ENCODE results near the gene WNK2. TPM values are rescaled to one million over a fixed set of nuclear protein-coding genes. Genes with fewer than 3 reads are reported as not detected.
A peak's percentile ranks its signal among the peaks of the same experiment; 100 is the strongest.
"Not testable (repeated sequence)": the region's sequence is repeated elsewhere in the genome, so short reads cannot be mapped to it uniquely, and the experiment has no call there.

The WNK2 gene
- total RNA-seq, 4 donors from 2014 or later: 155 to 577 (median 259) TPM

DNA sequence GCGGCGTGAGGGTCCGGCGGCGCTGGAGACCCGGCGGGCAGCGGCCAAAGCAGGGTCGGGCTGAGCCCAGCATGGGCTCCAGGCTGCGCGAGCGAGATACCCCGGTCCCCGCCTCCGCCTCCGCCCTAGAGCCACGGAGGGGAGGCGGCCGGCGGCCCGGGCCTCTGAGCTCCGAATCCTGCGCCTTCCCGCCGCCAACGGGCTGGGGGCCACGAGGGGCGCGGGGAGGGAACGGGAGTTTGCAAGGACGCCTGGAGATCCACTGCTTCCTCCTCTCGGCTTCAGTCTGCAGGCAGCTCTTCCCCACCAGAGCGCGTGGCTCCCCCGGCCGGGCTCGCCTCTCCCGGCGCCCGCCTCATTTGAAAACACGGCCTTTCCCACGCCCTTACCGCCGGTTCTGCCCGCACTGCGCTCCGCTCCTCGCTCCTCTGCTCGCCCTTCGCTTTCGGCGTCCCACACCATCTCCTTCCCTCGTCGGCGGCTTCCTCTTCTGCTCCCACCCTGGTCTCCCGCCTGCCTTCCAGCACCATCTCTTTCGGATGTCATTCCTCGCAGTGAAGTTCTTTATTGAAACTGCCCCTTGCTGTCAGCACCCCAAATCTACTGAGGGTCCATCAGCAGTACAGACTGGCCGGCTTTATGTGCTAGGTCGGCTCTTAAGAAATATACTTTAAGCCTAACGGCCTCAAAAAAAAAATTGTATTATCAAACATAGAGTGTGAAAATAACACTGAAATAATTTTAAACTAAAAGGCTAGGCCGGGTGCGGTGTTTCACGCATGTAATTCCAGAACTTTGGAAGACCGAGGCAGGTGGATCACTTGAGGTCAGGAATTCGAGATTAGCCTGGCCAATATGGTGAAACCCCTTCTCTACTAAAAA lies 162.5 kb downstream of the WNK2 start:
- H3K9me3 ChIP-seq: no peaks in the 10 kb centered on the region
- TF ChIP-seq, protein P1, sequence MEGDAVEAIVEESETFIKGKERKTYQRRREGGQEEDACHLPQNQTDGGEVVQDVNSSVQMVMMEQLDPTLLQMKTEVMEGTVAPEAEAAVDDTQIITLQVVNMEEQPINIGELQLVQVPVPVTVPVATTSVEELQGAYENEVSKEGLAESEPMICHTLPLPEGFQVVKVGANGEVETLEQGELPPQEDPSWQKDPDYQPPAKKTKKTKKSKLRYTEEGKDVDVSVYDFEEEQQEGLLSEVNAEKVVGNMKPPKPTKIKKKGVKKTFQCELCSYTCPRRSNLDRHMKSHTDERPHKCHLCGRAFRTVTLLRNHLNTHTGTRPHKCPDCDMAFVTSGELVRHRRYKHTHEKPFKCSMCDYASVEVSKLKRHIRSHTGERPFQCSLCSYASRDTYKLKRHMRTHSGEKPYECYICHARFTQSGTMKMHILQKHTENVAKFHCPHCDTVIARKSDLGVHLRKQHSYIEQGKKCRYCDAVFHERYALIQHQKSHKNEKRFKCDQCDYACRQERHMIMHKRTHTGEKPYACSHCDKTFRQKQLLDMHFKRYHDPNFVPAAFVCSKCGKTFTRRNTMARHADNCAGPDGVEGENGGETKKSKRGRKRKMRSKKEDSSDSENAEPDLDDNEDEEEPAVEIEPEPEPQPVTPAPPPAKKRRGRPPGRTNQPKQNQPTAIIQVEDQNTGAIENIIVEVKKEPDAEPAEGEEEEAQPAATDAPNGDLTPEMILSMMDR (IDR thresholded peaks at IDR 0.05): no peak
- TF ChIP-seq POLR2A (IDR thresholded peaks at IDR 0.05): no peak
- H3K36me3 ChIP-seq: no peaks in the 10 kb centered on the region
- peak overlapping the region; percentile 16 to 60 (median 38) for H3K4me3 ChIP-seq
- no peak overlapping the region for H3K27ac ChIP-seq
- H3K27me3 ChIP-seq: peaks cover 0 to 8% of the 10 kb centered on the region in 2 donors
- H3K4me1 ChIP-seq: peaks cover 0 to 11% (median 2%) of the 10 kb centered on the region in 4 donors
- DNase-seq: no peak

DNA sequence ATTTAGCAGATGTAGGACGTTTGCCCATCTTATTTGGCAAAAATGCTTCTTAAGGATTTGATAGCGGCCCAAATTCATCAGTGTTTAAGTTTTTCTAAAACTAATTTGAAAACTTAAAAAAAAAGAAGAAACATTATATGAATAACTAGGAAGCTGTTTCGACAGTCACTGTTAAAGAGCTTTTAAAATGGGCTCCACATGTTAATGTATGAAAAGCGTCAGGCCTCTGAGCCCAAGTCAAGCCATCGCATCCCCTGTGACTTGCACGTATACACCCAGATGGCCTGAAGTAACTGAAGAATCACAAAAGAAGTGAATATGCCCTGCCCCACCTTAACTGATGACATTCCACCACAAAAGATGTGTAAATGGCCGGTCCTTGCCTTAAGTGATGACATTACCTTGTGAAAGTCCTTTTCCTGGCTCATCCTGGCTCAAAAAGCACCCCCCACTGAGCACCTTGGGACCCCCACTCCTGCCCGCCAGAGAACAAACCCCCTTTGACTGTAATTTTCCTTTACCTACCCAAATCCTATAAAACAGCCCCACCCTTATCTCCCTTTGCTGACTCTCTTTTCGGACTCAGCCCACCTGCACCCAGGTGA lies 163.5 kb downstream of the WNK2 start:
- peaks cover 0 to 11% (median 2%) of the 10 kb centered on the region in 4 donors for H3K4me1 ChIP-seq
- not testable (repeated sequence) for H3K27me3 ChIP-seq, DNase-seq, H3K9me3 ChIP-seq, H3K36me3 ChIP-seq, H3K4me3 ChIP-seq, H3K27ac ChIP-seq

DNA sequence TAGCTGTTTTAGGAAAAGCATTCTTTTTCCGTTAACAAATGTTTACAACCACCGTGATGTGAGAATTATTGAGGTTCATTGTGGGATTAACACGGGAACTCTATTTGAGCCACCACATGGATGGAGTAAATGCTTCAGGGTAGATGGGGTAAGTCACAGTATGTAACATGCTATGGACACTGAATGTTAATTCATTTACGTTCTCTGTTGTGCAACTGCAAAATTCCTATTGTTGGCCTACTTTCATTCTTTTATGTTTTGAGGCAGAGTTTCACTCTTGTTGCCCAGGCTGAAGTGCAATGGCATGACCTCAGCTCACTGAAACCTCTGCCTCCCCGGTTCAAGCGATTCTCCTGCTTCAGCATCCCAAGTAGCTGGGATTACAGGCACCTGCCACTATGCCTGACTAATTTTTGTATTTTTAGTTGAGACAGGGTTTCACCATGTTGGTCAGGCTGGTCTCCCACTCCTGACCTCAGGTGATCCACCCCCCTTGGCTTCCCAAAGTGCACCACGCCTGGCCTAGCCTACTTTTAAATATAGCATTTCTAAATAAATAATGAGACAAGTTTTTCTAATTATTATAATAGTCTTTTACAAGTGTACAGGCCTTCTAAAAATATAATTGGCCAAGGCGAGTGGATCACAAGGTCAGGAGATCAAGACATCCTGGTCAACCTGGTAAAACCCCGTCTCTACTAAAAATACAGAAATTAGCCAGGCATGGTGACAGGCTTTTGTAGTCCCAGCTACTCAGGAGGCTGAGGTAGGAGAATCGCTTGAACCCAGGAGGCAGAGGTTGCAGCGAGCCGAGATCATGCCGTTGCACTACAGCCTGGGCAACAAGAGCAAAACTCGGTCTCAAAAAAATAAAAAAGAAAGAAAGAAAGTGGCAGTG lies 169.7 kb downstream of the WNK2 start:
- H3K27ac ChIP-seq, H3K27me3 ChIP-seq, H3K4me1 ChIP-seq, H3K9me3 ChIP-seq, H3K36me3 ChIP-seq, H3K4me3 ChIP-seq, DNase-seq: not testable (repeated sequence)

DNA sequence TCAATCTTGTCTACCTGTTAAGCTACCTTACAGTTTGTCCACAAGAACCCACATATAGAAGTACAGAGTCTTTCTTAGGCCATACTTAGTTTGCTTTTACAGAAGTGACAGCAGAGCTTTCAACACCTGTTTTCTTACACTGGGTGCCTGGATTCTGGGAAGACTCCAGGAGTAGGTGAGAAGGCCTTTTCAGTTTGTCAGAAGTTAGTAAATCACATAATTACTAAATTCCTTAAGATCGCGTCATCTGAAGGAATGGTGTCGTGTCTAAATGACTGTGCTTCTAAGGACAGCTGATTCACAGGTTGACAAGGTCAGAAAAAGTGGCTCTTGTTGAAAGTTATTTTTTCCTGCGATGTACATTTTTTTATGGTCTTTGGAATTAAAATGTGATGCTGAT lies 170.5 kb downstream of the WNK2 start:
- TF ChIP-seq, protein P1 (IDR thresholded peaks at IDR 0.05): no peak
- no peak for TF ChIP-seq POLR2A (IDR thresholded peaks at IDR 0.05)
- Histone ChIP-seq H3K9me3 (no peaks in the 10 kb centered on the region), H3K27ac (no peak overlapping the region), H3K4me3 (no peak overlapping the region), H3K36me3 (no peaks in the 10 kb centered on the region), H3K4me1 (no peaks in the 10 kb centered on the region), H3K27me3 (no peaks in the 10 kb centered on the region)
- no peak for DNase-seq

DNA sequence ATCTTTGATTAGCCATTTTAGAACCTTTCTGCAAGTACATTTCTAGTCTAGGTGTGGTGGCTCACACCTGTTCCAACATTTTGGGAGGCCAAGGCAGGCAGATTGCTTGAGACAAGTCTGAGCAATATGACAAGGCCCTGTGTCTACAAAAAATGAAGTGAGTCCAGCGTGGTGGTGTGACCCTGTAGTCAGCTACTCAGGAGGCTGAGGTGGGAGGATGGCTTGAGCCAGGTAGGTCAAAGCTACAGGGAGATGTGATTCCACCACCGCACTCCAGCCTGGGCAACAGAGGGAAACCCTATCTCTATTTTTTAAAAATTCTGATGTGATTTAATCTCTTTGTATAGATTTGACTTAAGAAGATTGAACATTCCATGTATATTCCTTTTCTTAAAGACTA lies 171.9 kb downstream of the WNK2 start:
- Histone ChIP-seq H3K27me3 (no peaks in the 10 kb centered on the region), H3K36me3 (no peaks in the 10 kb centered on the region), H3K4me3 (no peak overlapping the region), H3K4me1 (no peaks in the 10 kb centered on the region), H3K9me3 (no peaks in the 10 kb centered on the region), H3K27ac (no peak overlapping the region)
- no peak for DNase-seq
- TF ChIP-seq POLR2A (IDR thresholded peaks at IDR 0.05): no peak
- TF ChIP-seq, protein P1 (IDR thresholded peaks at IDR 0.05): no peak

DNA sequence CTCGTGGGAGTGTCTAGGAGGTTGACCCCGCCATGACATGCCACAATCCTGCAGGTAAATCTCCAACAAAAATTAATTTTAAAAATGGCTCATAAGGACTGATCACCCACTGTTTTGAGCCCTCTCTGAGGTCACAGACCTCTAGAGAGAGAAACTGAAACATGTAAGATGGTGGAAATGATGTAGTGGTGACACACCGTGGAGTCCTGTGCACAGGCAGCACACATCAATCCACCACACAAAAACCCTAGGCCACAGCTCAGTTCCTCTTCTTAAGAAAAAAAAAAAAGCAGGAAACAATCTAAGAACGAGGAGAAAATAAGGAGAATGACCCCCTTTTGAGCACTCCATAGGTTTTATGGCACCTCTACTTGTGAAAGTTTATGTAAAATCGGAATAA lies 173.7 kb downstream of the WNK2 start:
- no peaks in the 10 kb centered on the region for H3K4me1 ChIP-seq
- H3K27ac ChIP-seq: no peak overlapping the region
- no peak for TF ChIP-seq POLR2A (IDR thresholded peaks at IDR 0.05)
- H3K36me3 ChIP-seq: no peaks in the 10 kb centered on the region
- DNase-seq: no peak
- no peak overlapping the region for H3K4me3 ChIP-seq
- peaks cover 0 to 4% (median 0%) of the 10 kb centered on the region in 4 donors for H3K9me3 ChIP-seq
- H3K27me3 ChIP-seq: no peaks in the 10 kb centered on the region

DNA sequence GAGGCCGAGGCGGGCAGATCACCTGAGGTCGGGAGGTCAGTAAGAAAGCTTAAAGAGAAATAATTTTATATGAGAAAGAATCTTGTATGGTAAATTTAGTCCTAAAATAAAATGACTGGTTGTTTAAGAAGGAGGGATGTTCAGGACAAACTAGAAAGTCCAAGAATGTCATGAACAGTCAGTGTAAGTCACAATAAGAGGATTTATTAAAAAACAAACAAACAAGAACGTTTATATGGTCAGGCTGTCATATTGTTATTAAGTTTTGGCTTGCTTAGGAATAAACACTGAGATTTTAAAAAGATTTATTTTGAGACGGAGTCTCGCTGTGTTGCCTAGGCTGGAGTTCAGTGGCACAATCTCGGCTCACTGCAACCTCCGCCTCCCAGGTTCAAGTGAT lies 176.0 kb downstream of the WNK2 start:
- DNase-seq, H3K36me3 ChIP-seq, H3K27me3 ChIP-seq, H3K4me3 ChIP-seq, H3K27ac ChIP-seq, H3K4me1 ChIP-seq, H3K9me3 ChIP-seq: not testable (repeated sequence)
